H9 (cell line): ENCODE data around the gene CCL11. TPM values are rescaled to one million over a fixed set of nuclear protein-coding genes. Genes with fewer than 3 reads are reported as not detected.

Source experiments
- DNase-seq: peaks from one replicate; pipeline ENCODE4 v3.0.0-alpha.2; 2017
- H2AFZ ChIP-seq: one replicate; pipeline ENCODE4 v1.6.1; 2013; ENCODE audit warnings: mild to moderate bottlenecking, low read length, control low read depth, moderate library complexity
- H2AK5ac ChIP-seq: 2 replicates; pipeline ENCODE4 v1.6.1; 2013; ENCODE audit warnings: low read length, control low read depth, mixed read lengths; ENCODE audit not compliant: insufficient read length
- H2BK120ac ChIP-seq: one replicate; pipeline ENCODE4 v1.6.1; 2013; ENCODE audit warnings: low read depth, mild to moderate bottlenecking, low read length, control low read depth, inconsistent platforms; ENCODE audit not compliant: poor library complexity, severe bottlenecking
- H2BK12ac ChIP-seq: 2 replicates; pipeline ENCODE4 v1.6.1; 2013; ENCODE audit warnings: low read length, control low read depth, mixed read lengths, low read depth; ENCODE audit not compliant: insufficient read length
- H2BK15ac ChIP-seq: 2 replicates; pipeline ENCODE4 v1.6.1; 2013; ENCODE audit warnings: low read depth, low read length, control low read depth
- H2BK20ac ChIP-seq: one replicate; pipeline ENCODE4 v1.6.1; 2013; ENCODE audit warnings: low read depth, mild to moderate bottlenecking, low read length, control low read depth, inconsistent platforms; ENCODE audit not compliant: poor library complexity, severe bottlenecking
- H2BK5ac ChIP-seq: 2 replicates; pipeline ENCODE4 v1.6.1; 2013; ENCODE audit warnings: low read length, control low read depth, mixed read lengths; ENCODE audit not compliant: insufficient read length
- H3K14ac ChIP-seq: 2 replicates; pipeline ENCODE4 v1.6.1; 2013; ENCODE audit warnings: low read length, control low read depth; ENCODE audit not compliant: insufficient read depth
- H3K18ac ChIP-seq: 2 replicates; pipeline ENCODE4 v1.6.1; 2013; ENCODE audit warnings: low read depth, mild to moderate bottlenecking, mixed read lengths, low read length, control low read depth; ENCODE audit not compliant: insufficient read length
- H3K23ac ChIP-seq: 2 replicates; pipeline ENCODE4 v1.6.1; 2013; ENCODE audit warnings: low read length, control low read depth, mixed read lengths, low read depth; ENCODE audit not compliant: insufficient read length
- H3K23me2 ChIP-seq: 2 replicates; pipeline ENCODE4 v1.6.1; 2013; ENCODE audit warnings: low read depth, mild to moderate bottlenecking, mixed read lengths, low read length, control low read depth; ENCODE audit not compliant: insufficient read length, poor library complexity, severe bottlenecking
- H3K27ac ChIP-seq: 2 replicates; pipeline ENCODE4 v1.5.1; 2013; ENCODE audit warnings: low read length, control low read depth, mixed read lengths, low read depth; ENCODE audit not compliant: insufficient read length
- H3K27me3 ChIP-seq: 2 replicates; pipeline ENCODE4 v1.6.1; 2013; ENCODE audit warnings: low read length, control low read depth, inconsistent platforms; ENCODE audit not compliant: insufficient read depth
- H3K4ac ChIP-seq: 2 replicates; pipeline ENCODE4 v1.6.1; 2013; ENCODE audit warnings: low read depth, mild to moderate bottlenecking, control low read depth, inconsistent platforms, low read length, moderate library complexity
- H3K4me1 ChIP-seq: 2 replicates; pipeline ENCODE4 v1.6.1; 2013; ENCODE audit warnings: low read length, control low read depth, inconsistent platforms; ENCODE audit not compliant: insufficient read depth
- H3K4me2 ChIP-seq: 2 replicates; pipeline ENCODE4 v1.6.1; 2013; ENCODE audit warnings: low read length, control low read depth, mixed read lengths; ENCODE audit not compliant: insufficient read length, insufficient read depth
- H3K56ac ChIP-seq: 2 replicates; pipeline ENCODE4 v1.6.1; 2013; ENCODE audit warnings: low read depth, mild to moderate bottlenecking, mixed read lengths, low read length, control low read depth; ENCODE audit not compliant: insufficient read length
- H3K79me1 ChIP-seq: 2 replicates; pipeline ENCODE4 v1.6.1; 2013; ENCODE audit warnings: low read depth, mild to moderate bottlenecking, moderate library complexity, low read length, control low read depth, inconsistent platforms; ENCODE audit not compliant: insufficient read depth, poor library complexity, severe bottlenecking
- H3K79me2 ChIP-seq: 2 replicates; pipeline ENCODE4 v1.6.1; 2013; ENCODE audit warnings: low read length, control low read depth, inconsistent platforms; ENCODE audit not compliant: insufficient read depth
- H3K9ac ChIP-seq: 2 replicates; pipeline ENCODE4 v1.6.1; 2013; ENCODE audit warnings: low read length, control low read depth, mixed read lengths; ENCODE audit not compliant: insufficient read length; ENCODE audit errors: extremely low read depth
- H3K9me3 ChIP-seq: one replicate; pipeline ENCODE4 v1.6.1; 2013; ENCODE audit warnings: low read depth, low read length, inconsistent platforms; ENCODE audit not compliant: control insufficient read depth
- H3T11ph ChIP-seq: one replicate; pipeline ENCODE4 v1.6.1; 2013; ENCODE audit warnings: mild to moderate bottlenecking, low read length, control low read depth, inconsistent platforms
- H4K20me1 ChIP-seq: one replicate; pipeline ENCODE4 v1.6.1; 2013; ENCODE audit not compliant: control insufficient read depth, insufficient read length, insufficient read depth
- H4K5ac ChIP-seq: 2 replicates; pipeline ENCODE4 v1.6.1; 2013; ENCODE audit warnings: low read depth, mild to moderate bottlenecking, mixed read lengths, low read length, control low read depth; ENCODE audit not compliant: insufficient read length
- H4K8ac ChIP-seq: replicated peaks from 2 replicates; pipeline ENCODE4 v1.6.1; 2013; ENCODE audit warnings: low read length, control low read depth, mixed read lengths, low read depth; ENCODE audit not compliant: insufficient read length
- H4K91ac ChIP-seq: 2 replicates; pipeline ENCODE4 v1.6.1; 2013; ENCODE audit warnings: low read depth, mild to moderate bottlenecking, moderate library complexity, mixed read lengths, low read length, control low read depth; ENCODE audit not compliant: insufficient read length
- H3K27ac Mint-ChIP-seq, 3 experiments: 2 replicates in 2 of 3; 3 replicates in 1 of 3; pipeline ENCODE4 v1.8.0; 2020 to 2021; ENCODE audit warnings: mixed read lengths in 3 of 3, mild to moderate bottlenecking in 1 of 3, moderate library complexity in 1 of 3
- H3K27me3 Mint-ChIP-seq: 2 replicates; pipeline ENCODE4 v1.8.0; 2021; ENCODE audit warnings: low read depth, mild to moderate bottlenecking, moderate library complexity, mixed read lengths
- H3K36me3 Mint-ChIP-seq, 3 experiments: 2 replicates in 2 of 3; 3 replicates in 1 of 3; pipeline ENCODE4 v1.8.0; 2020 to 2021; ENCODE audit warnings: low read depth in 3 of 3, mixed read lengths in 3 of 3; ENCODE audit not compliant: insufficient read depth in 1 of 3
- H3K4me1 Mint-ChIP-seq, 2 experiments: 2 replicates each; pipeline ENCODE4 v1.8.0; 2020; ENCODE audit warnings: mixed read lengths in 2 of 2
- H3K4me3 Mint-ChIP-seq, 2 experiments: 2 replicates in 1 of 2; 3 replicates in 1 of 2; pipeline ENCODE4 v1.8.0; 2020 to 2021; ENCODE audit warnings: mild to moderate bottlenecking in 2 of 2, mixed read lengths in 2 of 2, moderate library complexity in 1 of 2
- H3K9me3 Mint-ChIP-seq, 2 experiments: 2 replicates in 1 of 2; 3 replicates in 1 of 2; pipeline ENCODE4 v1.8.0; 2020; ENCODE audit warnings: mild to moderate bottlenecking in 2 of 2, mixed read lengths in 2 of 2, moderate library complexity in 1 of 2
- CTCF ChIP-seq: fragments of 200-600 bp; sonication (generic); conservative IDR thresholded peaks from 3 replicates; pipeline ENCODE4 v1.8.0; 2021; ENCODE audit warnings: antibody characterized with exemption, mild to moderate bottlenecking
- WGBS: extraction: QIAGEN DNeasy Blood & Tissue Kit; methylation state at CpG from one replicate; pipeline ENCODE4 v1.1.7; 2013; ENCODE audit warnings: missing lambda C conversion rate, low lambda C conversion rate, mixed read lengths; ENCODE audit not compliant: insufficient read length; ENCODE audit errors: extremely low coverage; 5-methylcytosine and 5-hydroxymethylcytosine counted together
- total RNA-seq: library from RNA; stranded (reverse); gene quantifications from 2 replicates; pipeline ENCODE4 v1.2.1, GENCODE V29; 2021

Gene CCL11
- total RNA-seq, 1 experiment from 2014 or later: not detected

- no peaks in the 10 kb centered on the region for H3K4me1 ChIP-seq
Measured at GRCh38 chr17:34283571-34283970, 2.0 kb upstream of the CCL11 start.

More at GRCh38 chr17:34283571-34283970, 2.0 kb upstream of the CCL11 start:
- Histone ChIP-seq H2BK15ac (no peak overlapping the region), H3K27ac (no peak overlapping the region), H3K23ac (no peak overlapping the region), H3T11ph (no peak overlapping the region), H3K23me2 (no peaks in the 10 kb centered on the region), H2BK20ac (no peak overlapping the region), H3K56ac (no peak overlapping the region), H2AK5ac (no peak overlapping the region), H3K14ac (no peak overlapping the region), H3K9me3 (no peaks in the 10 kb centered on the region), H4K8ac (no peak overlapping the region), H3K9ac (no peak overlapping the region), H2AFZ (no peak overlapping the region), H3K79me1 (no peaks in the 10 kb centered on the region), H3K18ac (no peak overlapping the region), H3K4me2 (no peak overlapping the region), H3K4ac (no peak overlapping the region), H2BK12ac (no peak overlapping the region), H2BK5ac (no peak overlapping the region), H3K27me3 (no peaks in the 10 kb centered on the region), H4K20me1 (no peaks in the 10 kb centered on the region), H4K91ac (no peak overlapping the region), H4K5ac (no peak overlapping the region), H2BK120ac (no peak overlapping the region), H3K79me2 (no peaks in the 10 kb centered on the region)
- H3K4me1 Mint-ChIP-seq: 0 out of 4 replicates have a peak, but pooled peaks cover 0 to 2% of the 10 kb centered on the region in 2 experiments
- no peak overlapping the region for H3K27ac Mint-ChIP-seq
- no peaks in the 10 kb centered on the region for H3K9me3 Mint-ChIP-seq
- DNase-seq: no peak
- H3K4me3 Mint-ChIP-seq: no peak overlapping the region
- no peaks in the 10 kb centered on the region for H3K36me3 Mint-ChIP-seq
- peaks cover 17% of the 10 kb centered on the region for H3K27me3 Mint-ChIP-seq
- WGBS: no CpG with 5 or more reads among the region's 6 CpGs
- TF ChIP-seq CTCF: no peak
